H9 (cell line): ENCODE results near the gene ANO6. TPM values are rescaled to one million over a fixed set of nuclear protein-coding genes. Genes with fewer than 3 reads are reported as not detected.

Experiments
- DNase-seq: peaks from one replicate; pipeline ENCODE4 v3.0.0-alpha.2; 2017
- H2AFZ ChIP-seq: one replicate; pipeline ENCODE4 v1.6.1; 2013; ENCODE audit warnings: mild to moderate bottlenecking, low read length, control low read depth, moderate library complexity
- H2AK5ac ChIP-seq: 2 replicates; pipeline ENCODE4 v1.6.1; 2013; ENCODE audit warnings: low read length, control low read depth, mixed read lengths; ENCODE audit not compliant: insufficient read length
- H2BK120ac ChIP-seq: one replicate; pipeline ENCODE4 v1.6.1; 2013; ENCODE audit warnings: low read depth, mild to moderate bottlenecking, low read length, control low read depth, inconsistent platforms; ENCODE audit not compliant: poor library complexity, severe bottlenecking
- H2BK12ac ChIP-seq: 2 replicates; pipeline ENCODE4 v1.6.1; 2013; ENCODE audit warnings: low read length, control low read depth, mixed read lengths, low read depth; ENCODE audit not compliant: insufficient read length
- H2BK15ac ChIP-seq: 2 replicates; pipeline ENCODE4 v1.6.1; 2013; ENCODE audit warnings: low read depth, low read length, control low read depth
- H2BK20ac ChIP-seq: one replicate; pipeline ENCODE4 v1.6.1; 2013; ENCODE audit warnings: low read depth, mild to moderate bottlenecking, low read length, control low read depth, inconsistent platforms; ENCODE audit not compliant: poor library complexity, severe bottlenecking
- H2BK5ac ChIP-seq: 2 replicates; pipeline ENCODE4 v1.6.1; 2013; ENCODE audit warnings: low read length, control low read depth, mixed read lengths; ENCODE audit not compliant: insufficient read length
- H3K14ac ChIP-seq: 2 replicates; pipeline ENCODE4 v1.6.1; 2013; ENCODE audit warnings: low read length, control low read depth; ENCODE audit not compliant: insufficient read depth
- H3K18ac ChIP-seq: 2 replicates; pipeline ENCODE4 v1.6.1; 2013; ENCODE audit warnings: low read depth, mild to moderate bottlenecking, mixed read lengths, low read length, control low read depth; ENCODE audit not compliant: insufficient read length
- H3K23ac ChIP-seq: 2 replicates; pipeline ENCODE4 v1.6.1; 2013; ENCODE audit warnings: low read length, control low read depth, mixed read lengths, low read depth; ENCODE audit not compliant: insufficient read length
- H3K23me2 ChIP-seq: 2 replicates; pipeline ENCODE4 v1.6.1; 2013; ENCODE audit warnings: low read depth, mild to moderate bottlenecking, mixed read lengths, low read length, control low read depth; ENCODE audit not compliant: insufficient read length, poor library complexity, severe bottlenecking
- H3K27ac ChIP-seq: 2 replicates; pipeline ENCODE4 v1.5.1; 2013; ENCODE audit warnings: low read length, control low read depth, mixed read lengths, low read depth; ENCODE audit not compliant: insufficient read length
- H3K27me3 ChIP-seq: 2 replicates; pipeline ENCODE4 v1.6.1; 2013; ENCODE audit warnings: low read length, control low read depth, inconsistent platforms; ENCODE audit not compliant: insufficient read depth
- H3K4ac ChIP-seq: 2 replicates; pipeline ENCODE4 v1.6.1; 2013; ENCODE audit warnings: low read depth, mild to moderate bottlenecking, control low read depth, inconsistent platforms, low read length, moderate library complexity
- H3K4me1 ChIP-seq: 2 replicates; pipeline ENCODE4 v1.6.1; 2013; ENCODE audit warnings: low read length, control low read depth, inconsistent platforms; ENCODE audit not compliant: insufficient read depth
- H3K4me2 ChIP-seq: 2 replicates; pipeline ENCODE4 v1.6.1; 2013; ENCODE audit warnings: low read length, control low read depth, mixed read lengths; ENCODE audit not compliant: insufficient read length, insufficient read depth
- H3K56ac ChIP-seq: 2 replicates; pipeline ENCODE4 v1.6.1; 2013; ENCODE audit warnings: low read depth, mild to moderate bottlenecking, mixed read lengths, low read length, control low read depth; ENCODE audit not compliant: insufficient read length
- H3K79me1 ChIP-seq: 2 replicates; pipeline ENCODE4 v1.6.1; 2013; ENCODE audit warnings: low read depth, mild to moderate bottlenecking, moderate library complexity, low read length, control low read depth, inconsistent platforms; ENCODE audit not compliant: insufficient read depth, poor library complexity, severe bottlenecking
- H3K79me2 ChIP-seq: 2 replicates; pipeline ENCODE4 v1.6.1; 2013; ENCODE audit warnings: low read length, control low read depth, inconsistent platforms; ENCODE audit not compliant: insufficient read depth
- H3K9ac ChIP-seq: 2 replicates; pipeline ENCODE4 v1.6.1; 2013; ENCODE audit warnings: low read length, control low read depth, mixed read lengths; ENCODE audit not compliant: insufficient read length; ENCODE audit errors: extremely low read depth
- H3K9me3 ChIP-seq: one replicate; pipeline ENCODE4 v1.6.1; 2013; ENCODE audit warnings: low read depth, low read length, inconsistent platforms; ENCODE audit not compliant: control insufficient read depth
- H3T11ph ChIP-seq: one replicate; pipeline ENCODE4 v1.6.1; 2013; ENCODE audit warnings: mild to moderate bottlenecking, low read length, control low read depth, inconsistent platforms
- H4K20me1 ChIP-seq: one replicate; pipeline ENCODE4 v1.6.1; 2013; ENCODE audit not compliant: control insufficient read depth, insufficient read length, insufficient read depth
- H4K5ac ChIP-seq: 2 replicates; pipeline ENCODE4 v1.6.1; 2013; ENCODE audit warnings: low read depth, mild to moderate bottlenecking, mixed read lengths, low read length, control low read depth; ENCODE audit not compliant: insufficient read length
- H4K8ac ChIP-seq: replicated peaks from 2 replicates; pipeline ENCODE4 v1.6.1; 2013; ENCODE audit warnings: low read length, control low read depth, mixed read lengths, low read depth; ENCODE audit not compliant: insufficient read length
- H4K91ac ChIP-seq: 2 replicates; pipeline ENCODE4 v1.6.1; 2013; ENCODE audit warnings: low read depth, mild to moderate bottlenecking, moderate library complexity, mixed read lengths, low read length, control low read depth; ENCODE audit not compliant: insufficient read length
- H3K27ac Mint-ChIP-seq, 3 experiments: 2 replicates in 2 of 3; 3 replicates in 1 of 3; pipeline ENCODE4 v1.8.0; 2020 to 2021; ENCODE audit warnings: mixed read lengths in 3 of 3, mild to moderate bottlenecking in 1 of 3, moderate library complexity in 1 of 3
- H3K27me3 Mint-ChIP-seq: 2 replicates; pipeline ENCODE4 v1.8.0; 2021; ENCODE audit warnings: low read depth, mild to moderate bottlenecking, moderate library complexity, mixed read lengths
- H3K36me3 Mint-ChIP-seq, 3 experiments: 2 replicates in 2 of 3; 3 replicates in 1 of 3; pipeline ENCODE4 v1.8.0; 2020 to 2021; ENCODE audit warnings: low read depth in 3 of 3, mixed read lengths in 3 of 3; ENCODE audit not compliant: insufficient read depth in 1 of 3
- H3K4me1 Mint-ChIP-seq, 2 experiments: 2 replicates each; pipeline ENCODE4 v1.8.0; 2020; ENCODE audit warnings: mixed read lengths in 2 of 2
- H3K4me3 Mint-ChIP-seq, 2 experiments: 2 replicates in 1 of 2; 3 replicates in 1 of 2; pipeline ENCODE4 v1.8.0; 2020 to 2021; ENCODE audit warnings: mild to moderate bottlenecking in 2 of 2, mixed read lengths in 2 of 2, moderate library complexity in 1 of 2
- H3K9me3 Mint-ChIP-seq, 2 experiments: 2 replicates in 1 of 2; 3 replicates in 1 of 2; pipeline ENCODE4 v1.8.0; 2020; ENCODE audit warnings: mild to moderate bottlenecking in 2 of 2, mixed read lengths in 2 of 2, moderate library complexity in 1 of 2
- WGBS: extraction: QIAGEN DNeasy Blood & Tissue Kit; methylation state at CpG from one replicate; pipeline ENCODE4 v1.1.7; 2013; ENCODE audit warnings: missing lambda C conversion rate, low lambda C conversion rate, mixed read lengths; ENCODE audit not compliant: insufficient read length; ENCODE audit errors: extremely low coverage; 5-methylcytosine and 5-hydroxymethylcytosine counted together
- total RNA-seq: library from RNA; stranded (reverse); gene quantifications from 2 replicates; pipeline ENCODE4 v1.2.1, GENCODE V29; 2021
- TF ChIP-seq, protein P1 (sequence below): fragments of 200-600 bp; sonication (generic); conservative IDR thresholded peaks from 3 replicates; pipeline ENCODE4 v1.8.0; 2021; ENCODE audit warnings: antibody characterized with exemption, mild to moderate bottlenecking

The ANO6 gene
- total RNA-seq, 1 experiment from 2014 or later, result 24.3 TPM

DNA sequence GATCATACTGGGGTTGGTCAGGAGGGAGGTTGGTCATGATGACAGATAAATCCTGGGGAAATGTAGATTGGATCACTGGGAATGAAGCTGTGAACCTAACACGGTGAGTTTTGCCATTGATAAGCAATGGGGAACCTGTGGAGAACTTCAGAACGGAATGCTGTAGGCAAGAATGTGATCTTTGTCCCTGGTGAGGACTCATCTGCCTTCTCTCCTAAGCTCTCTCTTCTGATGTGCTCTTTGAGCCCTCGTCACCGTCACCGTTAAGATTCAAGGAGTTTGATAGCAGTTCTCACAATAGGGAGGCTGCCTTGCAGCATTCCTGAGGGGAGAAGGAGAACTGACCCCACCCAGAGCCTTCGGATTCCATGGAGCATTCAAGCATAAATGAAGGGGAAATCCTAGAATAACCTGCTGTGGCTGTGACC lies 217.6 kb downstream of the ANO6 start:
- no peak overlapping the region for H3K27ac ChIP-seq
- WGBS, result no CpG with 5 or more reads among the region's 6 CpGs
- no peak overlapping the region for H3K14ac ChIP-seq
- no peak overlapping the region for H2BK20ac ChIP-seq
- peak; percentile 81 for DNase-seq
- H4K8ac ChIP-seq, result no peak overlapping the region
- no peaks in the 10 kb centered on the region for H3K79me2 ChIP-seq
- H3K23ac ChIP-seq, result no peak overlapping the region
- H3K4me2 ChIP-seq, result no peak overlapping the region
- H4K5ac ChIP-seq, result no peak overlapping the region
- H3K79me1 ChIP-seq, result no peaks in the 10 kb centered on the region
- no peaks in the 10 kb centered on the region for H4K20me1 ChIP-seq
- Mint-ChIP-seq H3K36me3 (peaks cover under 1 to 14% (median 4%) of the 10 kb centered on the region in 3 experiments; a peak in 4 of 7 replicates), H3K27me3 (peaks cover 36% of the 10 kb centered on the region), H3K9me3 (no peaks in the 10 kb centered on the region), H3K4me1 (peaks cover 40% of the 10 kb centered on the region in 2 experiments), H3K27ac (peak overlapping the region; percentile 54 to 80 (median 63); a peak in 5 of 7 replicates), H3K4me3 (peak overlapping the region in 1 of 2 experiments; percentile 3; a peak in 2 of 5 replicates)
- H3K9ac ChIP-seq, result no peak overlapping the region
- no peak overlapping the region for H3T11ph ChIP-seq
- H3K56ac ChIP-seq, result no peak overlapping the region
- H3K4ac ChIP-seq, result no peak overlapping the region
- no peak overlapping the region for H2BK5ac ChIP-seq
- no peak overlapping the region for H2BK15ac ChIP-seq
- H3K18ac ChIP-seq, result no peak overlapping the region
- no peaks in the 10 kb centered on the region for H3K23me2 ChIP-seq
- no peaks in the 10 kb centered on the region for H3K9me3 ChIP-seq
- H3K4me1 ChIP-seq, result peaks cover 4% of the 10 kb centered on the region; the same call in 1 of the 2 replicates
- TF ChIP-seq, protein P1, sequence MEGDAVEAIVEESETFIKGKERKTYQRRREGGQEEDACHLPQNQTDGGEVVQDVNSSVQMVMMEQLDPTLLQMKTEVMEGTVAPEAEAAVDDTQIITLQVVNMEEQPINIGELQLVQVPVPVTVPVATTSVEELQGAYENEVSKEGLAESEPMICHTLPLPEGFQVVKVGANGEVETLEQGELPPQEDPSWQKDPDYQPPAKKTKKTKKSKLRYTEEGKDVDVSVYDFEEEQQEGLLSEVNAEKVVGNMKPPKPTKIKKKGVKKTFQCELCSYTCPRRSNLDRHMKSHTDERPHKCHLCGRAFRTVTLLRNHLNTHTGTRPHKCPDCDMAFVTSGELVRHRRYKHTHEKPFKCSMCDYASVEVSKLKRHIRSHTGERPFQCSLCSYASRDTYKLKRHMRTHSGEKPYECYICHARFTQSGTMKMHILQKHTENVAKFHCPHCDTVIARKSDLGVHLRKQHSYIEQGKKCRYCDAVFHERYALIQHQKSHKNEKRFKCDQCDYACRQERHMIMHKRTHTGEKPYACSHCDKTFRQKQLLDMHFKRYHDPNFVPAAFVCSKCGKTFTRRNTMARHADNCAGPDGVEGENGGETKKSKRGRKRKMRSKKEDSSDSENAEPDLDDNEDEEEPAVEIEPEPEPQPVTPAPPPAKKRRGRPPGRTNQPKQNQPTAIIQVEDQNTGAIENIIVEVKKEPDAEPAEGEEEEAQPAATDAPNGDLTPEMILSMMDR, result no peak
- no peak overlapping the region for H2AFZ ChIP-seq
- no peak overlapping the region for H2BK12ac ChIP-seq
- no peak overlapping the region for H2BK120ac ChIP-seq
- H3K27me3 ChIP-seq, result no peaks in the 10 kb centered on the region
- no peak overlapping the region for H4K91ac ChIP-seq
- no peak overlapping the region for H2AK5ac ChIP-seq
